ENCODE measurements around the gene RAB7A.

DNA sequence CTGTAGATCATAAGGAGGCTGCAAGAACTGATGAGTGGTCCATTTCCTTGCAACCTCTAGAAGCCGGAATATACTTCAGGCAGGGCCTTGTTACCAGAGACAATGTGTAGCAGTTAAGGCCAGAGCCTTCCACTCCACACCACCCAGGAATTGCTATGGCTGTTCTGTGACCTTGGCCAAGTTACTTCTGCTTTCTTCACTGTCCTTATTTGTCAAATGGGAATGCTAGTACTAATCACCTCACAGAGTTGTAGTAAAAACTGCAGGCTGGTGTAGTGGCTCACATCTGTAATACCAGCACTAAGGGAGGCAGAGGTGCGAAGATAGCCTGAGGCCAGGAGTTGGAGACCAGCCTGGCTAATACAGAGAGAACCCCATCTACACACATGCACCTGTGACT, 46.6 kb upstream of the RAB7A start:
- TF ChIP-seq, protein P1, sequence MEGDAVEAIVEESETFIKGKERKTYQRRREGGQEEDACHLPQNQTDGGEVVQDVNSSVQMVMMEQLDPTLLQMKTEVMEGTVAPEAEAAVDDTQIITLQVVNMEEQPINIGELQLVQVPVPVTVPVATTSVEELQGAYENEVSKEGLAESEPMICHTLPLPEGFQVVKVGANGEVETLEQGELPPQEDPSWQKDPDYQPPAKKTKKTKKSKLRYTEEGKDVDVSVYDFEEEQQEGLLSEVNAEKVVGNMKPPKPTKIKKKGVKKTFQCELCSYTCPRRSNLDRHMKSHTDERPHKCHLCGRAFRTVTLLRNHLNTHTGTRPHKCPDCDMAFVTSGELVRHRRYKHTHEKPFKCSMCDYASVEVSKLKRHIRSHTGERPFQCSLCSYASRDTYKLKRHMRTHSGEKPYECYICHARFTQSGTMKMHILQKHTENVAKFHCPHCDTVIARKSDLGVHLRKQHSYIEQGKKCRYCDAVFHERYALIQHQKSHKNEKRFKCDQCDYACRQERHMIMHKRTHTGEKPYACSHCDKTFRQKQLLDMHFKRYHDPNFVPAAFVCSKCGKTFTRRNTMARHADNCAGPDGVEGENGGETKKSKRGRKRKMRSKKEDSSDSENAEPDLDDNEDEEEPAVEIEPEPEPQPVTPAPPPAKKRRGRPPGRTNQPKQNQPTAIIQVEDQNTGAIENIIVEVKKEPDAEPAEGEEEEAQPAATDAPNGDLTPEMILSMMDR (conservative IDR thresholded peaks at IDR 0.05; ENCODE audit: low read depth in 2 of 2) = no peak
- no peak for TF ChIP-seq ZNF114 (CRISPR knock-in tag; IDR thresholded peaks at IDR 0.05)
- no peak for TF ChIP-seq POLR2AphosphoS5 (IDR thresholded peaks at IDR 0.05; ENCODE audit: low read depth)
- no peak for TF ChIP-seq EZH2phosphoT487 (IDR thresholded peaks at IDR 0.05; ENCODE audit: unreplicated experiment)
- no peak for TF ChIP-seq EZH2 (IDR thresholded peaks at IDR 0.05; ENCODE audit: low read depth, unreplicated experiment)
- TF ChIP-seq, protein P2, sequence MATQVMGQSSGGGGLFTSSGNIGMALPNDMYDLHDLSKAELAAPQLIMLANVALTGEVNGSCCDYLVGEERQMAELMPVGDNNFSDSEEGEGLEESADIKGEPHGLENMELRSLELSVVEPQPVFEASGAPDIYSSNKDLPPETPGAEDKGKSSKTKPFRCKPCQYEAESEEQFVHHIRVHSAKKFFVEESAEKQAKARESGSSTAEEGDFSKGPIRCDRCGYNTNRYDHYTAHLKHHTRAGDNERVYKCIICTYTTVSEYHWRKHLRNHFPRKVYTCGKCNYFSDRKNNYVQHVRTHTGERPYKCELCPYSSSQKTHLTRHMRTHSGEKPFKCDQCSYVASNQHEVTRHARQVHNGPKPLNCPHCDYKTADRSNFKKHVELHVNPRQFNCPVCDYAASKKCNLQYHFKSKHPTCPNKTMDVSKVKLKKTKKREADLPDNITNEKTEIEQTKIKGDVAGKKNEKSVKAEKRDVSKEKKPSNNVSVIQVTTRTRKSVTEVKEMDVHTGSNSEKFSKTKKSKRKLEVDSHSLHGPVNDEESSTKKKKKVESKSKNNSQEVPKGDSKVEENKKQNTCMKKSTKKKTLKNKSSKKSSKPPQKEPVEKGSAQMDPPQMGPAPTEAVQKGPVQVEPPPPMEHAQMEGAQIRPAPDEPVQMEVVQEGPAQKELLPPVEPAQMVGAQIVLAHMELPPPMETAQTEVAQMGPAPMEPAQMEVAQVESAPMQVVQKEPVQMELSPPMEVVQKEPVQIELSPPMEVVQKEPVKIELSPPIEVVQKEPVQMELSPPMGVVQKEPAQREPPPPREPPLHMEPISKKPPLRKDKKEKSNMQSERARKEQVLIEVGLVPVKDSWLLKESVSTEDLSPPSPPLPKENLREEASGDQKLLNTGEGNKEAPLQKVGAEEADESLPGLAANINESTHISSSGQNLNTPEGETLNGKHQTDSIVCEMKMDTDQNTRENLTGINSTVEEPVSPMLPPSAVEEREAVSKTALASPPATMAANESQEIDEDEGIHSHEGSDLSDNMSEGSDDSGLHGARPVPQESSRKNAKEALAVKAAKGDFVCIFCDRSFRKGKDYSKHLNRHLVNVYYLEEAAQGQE (IDR thresholded peaks at IDR 0.05; ENCODE audit: unreplicated experiment) = no peak
- no peak for TF ChIP-seq JUNB (IDR thresholded peaks at IDR 0.05; ENCODE audit: unreplicated experiment)
- no peak for TF ChIP-seq STAT1 (IDR thresholded peaks at IDR 0.05; ENCODE audit: unreplicated experiment)
- TF ChIP-seq CREB1 (CRISPR knock-in tag; IDR thresholded peaks at IDR 0.05; ENCODE audit: low read depth) = no peak
- TF ChIP-seq, protein P3, sequence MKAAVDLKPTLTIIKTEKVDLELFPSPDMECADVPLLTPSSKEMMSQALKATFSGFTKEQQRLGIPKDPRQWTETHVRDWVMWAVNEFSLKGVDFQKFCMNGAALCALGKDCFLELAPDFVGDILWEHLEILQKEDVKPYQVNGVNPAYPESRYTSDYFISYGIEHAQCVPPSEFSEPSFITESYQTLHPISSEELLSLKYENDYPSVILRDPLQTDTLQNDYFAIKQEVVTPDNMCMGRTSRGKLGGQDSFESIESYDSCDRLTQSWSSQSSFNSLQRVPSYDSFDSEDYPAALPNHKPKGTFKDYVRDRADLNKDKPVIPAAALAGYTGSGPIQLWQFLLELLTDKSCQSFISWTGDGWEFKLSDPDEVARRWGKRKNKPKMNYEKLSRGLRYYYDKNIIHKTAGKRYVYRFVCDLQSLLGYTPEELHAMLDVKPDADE (IDR thresholded peaks at IDR 0.05) = no peak
